HG02759 (cell line): ENCODE data around the gene SPACA7.

Source experiments
- ATAC-seq: cut with Tn5 transposase; IDR thresholded peaks from one replicate; pipeline ENCODE4 v1.9.1; 2021; ENCODE audit warnings: mild to moderate bottlenecking, moderate library complexity; ENCODE audit not compliant: unreplicated experiment

Gene SPACA7

GRCh38 chr13:112446867-112447266 is 70.7 kb downstream of the SPACA7 start:
- ATAC-seq, result no peak

GRCh38 chr13:112447306-112447705 is 71.2 kb downstream of the SPACA7 start:
- no peak for ATAC-seq

- ATAC-seq, result no peak
These were observed 71.8 kb downstream of the SPACA7 start for GRCh38 chr13:112447761-112448603.

GRCh38 chr13:112448621-112449544 is 72.7 kb downstream of the SPACA7 start:
- no peak for ATAC-seq

- no peak for ATAC-seq
These were observed 73.4 kb downstream of the SPACA7 start for GRCh38 chr13:112449545-112449930.

GRCh38 chr13:112450118-112450903 is 74.2 kb downstream of the SPACA7 start:
- ATAC-seq, result no peak

GRCh38 chr13:112450904-112451240 is 74.7 kb downstream of the SPACA7 start:
- ATAC-seq, result no peak

- ATAC-seq, result no peak
These were observed 75.6 kb downstream of the SPACA7 start for GRCh38 chr13:112451512-112452379.

- no peak for ATAC-seq
These were observed 76.4 kb downstream of the SPACA7 start for GRCh38 chr13:112452380-112453206.

- no peak for ATAC-seq
These were observed 77.2 kb downstream of the SPACA7 start for GRCh38 chr13:112453207-112453829.

- ATAC-seq, result no peak
These were observed 77.9 kb downstream of the SPACA7 start for GRCh38 chr13:112453874-112454647.

GRCh38 chr13:112454648-112455334 is 78.6 kb downstream of the SPACA7 start:
- no peak for ATAC-seq

- no peak for ATAC-seq
These were observed 79.4 kb downstream of the SPACA7 start for GRCh38 chr13:112455476-112456059.

- no peak for ATAC-seq
These were observed 80.2 kb downstream of the SPACA7 start for GRCh38 chr13:112456138-112457056.

GRCh38 chr13:112457081-112457480 is 80.9 kb downstream of the SPACA7 start:
- ATAC-seq, result peak; percentile 44

GRCh38 chr13:112457485-112457884 is 81.3 kb downstream of the SPACA7 start:
- no peak for ATAC-seq
